GM19351 (cell line): ENCODE results near the gene LRRC8E.
"Not testable (repeated sequence)": the region's sequence is repeated elsewhere in the genome, so short reads cannot be mapped to it uniquely, and the experiment has no call there.

Experiments
- ATAC-seq: cut with Tn5 transposase; IDR thresholded peaks from one replicate; pipeline ENCODE4 v1.9.1; 2021; ENCODE audit warnings: mild to moderate bottlenecking, moderate library complexity; ENCODE audit not compliant: unreplicated experiment

The LRRC8E gene

DNA sequence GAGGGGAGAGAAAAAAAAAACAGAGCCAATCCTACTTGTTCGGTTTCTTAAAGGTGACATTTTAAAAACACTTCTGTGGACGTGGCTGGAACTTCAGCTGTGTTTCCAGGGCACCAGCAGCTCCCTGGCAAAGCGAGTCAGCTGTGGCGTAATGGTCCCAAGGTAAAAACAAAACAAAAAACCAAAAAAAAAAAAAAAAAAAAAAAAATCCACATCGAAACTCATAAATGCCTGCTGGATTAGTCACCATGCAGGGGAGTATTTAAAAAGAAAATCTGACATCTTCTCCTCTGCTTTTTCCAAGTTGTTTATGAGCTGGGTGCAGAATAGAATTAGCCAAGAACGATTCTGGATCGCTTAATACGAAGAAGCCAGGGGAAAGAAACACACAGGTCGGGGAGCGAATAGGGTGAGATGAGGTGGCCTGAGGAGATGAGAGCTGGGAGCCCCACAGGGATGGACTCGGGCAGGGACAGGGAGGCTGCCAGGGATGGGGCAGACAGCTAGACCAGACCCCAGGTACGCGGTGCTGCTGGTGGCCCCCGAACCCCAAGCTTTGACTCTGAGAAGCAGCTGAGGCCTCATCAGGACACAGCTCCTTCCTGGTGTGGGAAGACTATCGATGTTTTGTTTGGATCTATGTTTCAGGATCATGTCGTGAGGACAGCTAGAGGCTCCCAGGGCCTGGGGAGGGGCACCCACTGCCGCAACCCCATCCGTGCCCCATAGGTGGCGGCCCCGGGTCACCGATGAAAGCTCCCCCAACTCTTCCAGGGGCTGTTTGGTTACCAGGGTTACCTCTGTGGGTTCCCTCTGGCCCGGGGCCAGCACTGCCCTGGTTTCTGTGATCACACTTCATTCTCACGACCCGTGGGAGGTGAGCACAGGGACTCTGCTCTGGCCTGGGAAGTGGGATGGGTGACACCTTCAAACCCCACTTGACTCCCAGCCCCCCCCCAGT lies 40.7 kb downstream of the LRRC8E start:
- ATAC-seq, result no peak

DNA sequence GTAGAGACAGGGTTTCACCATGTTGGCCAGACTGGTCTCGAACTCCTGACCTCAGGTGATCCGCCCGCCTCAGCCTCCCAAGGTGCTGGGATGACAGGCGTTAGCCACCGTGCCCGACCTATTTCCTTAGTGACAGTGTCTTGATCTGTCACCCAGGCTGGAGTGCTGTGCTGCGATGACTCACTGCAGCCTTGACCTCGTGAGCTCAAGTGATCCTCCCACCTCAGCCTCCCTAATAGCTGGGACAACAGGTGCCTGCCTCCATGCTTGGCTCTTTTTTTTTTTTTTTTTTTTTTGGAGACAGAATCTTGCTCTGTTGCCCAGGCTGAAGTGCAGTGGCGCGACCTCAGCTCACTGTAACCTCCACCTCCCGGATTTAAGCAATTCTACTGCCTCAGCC lies 41.7 kb downstream of the LRRC8E start:
- not testable (repeated sequence) for ATAC-seq

DNA sequence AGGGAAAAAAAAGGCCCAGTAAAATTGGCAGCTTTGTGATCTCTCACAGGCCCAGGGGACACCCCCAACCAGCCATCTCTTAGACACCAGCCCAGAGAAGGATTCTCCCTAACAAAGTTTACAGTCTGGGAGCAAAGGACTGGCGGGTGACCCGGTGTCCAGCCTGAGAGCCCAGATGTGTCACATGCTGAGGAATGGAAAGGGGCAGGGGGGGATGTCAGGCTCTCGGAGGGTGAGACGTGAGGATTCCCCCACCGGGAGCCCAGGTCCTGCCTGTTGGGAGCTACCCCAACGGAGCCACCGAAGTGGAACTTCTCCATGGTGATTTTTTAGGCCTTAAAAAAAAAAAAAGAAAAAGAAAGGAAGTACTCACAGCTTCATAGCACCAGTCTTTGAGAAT lies 42.5 kb downstream of the LRRC8E start:
- ATAC-seq, result no peak

DNA sequence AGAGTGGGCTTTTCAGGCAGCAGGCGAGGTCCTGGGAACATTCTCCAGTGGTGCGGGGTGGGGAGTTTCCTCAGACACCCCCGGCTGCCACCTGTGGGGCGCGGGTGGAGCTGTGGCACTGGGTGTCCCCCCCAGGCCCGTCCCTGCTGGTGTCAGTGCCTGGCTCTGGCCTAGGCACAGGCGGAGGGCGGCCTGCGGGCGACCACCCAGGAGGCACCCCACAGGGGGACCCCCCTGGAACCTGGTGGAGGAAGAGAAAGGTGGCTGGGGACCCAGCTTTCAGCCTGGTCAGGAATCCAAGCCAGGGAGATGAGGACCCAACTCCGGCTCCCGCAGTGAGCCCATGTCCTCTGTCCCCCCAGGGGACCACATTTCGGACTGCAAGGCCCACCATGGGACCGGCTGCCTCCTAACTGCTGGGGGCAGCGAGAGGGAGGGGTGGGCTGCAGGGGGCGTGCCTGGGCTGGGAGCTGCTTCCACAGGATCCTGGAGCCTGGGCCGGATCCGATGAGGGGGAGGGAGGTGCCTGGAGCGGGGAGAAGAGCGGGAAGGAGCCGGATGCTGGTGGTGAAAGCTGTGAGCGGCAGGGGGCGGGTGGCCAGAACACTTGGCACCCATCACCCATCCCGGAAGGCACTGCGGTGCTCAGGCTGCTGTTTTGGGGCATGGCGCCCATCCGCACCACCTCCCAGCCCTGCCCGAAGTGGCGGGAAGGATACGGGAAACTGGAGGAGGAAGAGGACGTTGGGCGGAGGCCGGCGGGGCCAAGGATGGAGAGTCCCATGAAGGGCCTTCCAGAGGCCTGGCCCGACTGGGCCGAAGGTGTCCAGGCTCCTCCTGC lies 43.1 kb downstream of the LRRC8E start:
- ATAC-seq, result no peak

DNA sequence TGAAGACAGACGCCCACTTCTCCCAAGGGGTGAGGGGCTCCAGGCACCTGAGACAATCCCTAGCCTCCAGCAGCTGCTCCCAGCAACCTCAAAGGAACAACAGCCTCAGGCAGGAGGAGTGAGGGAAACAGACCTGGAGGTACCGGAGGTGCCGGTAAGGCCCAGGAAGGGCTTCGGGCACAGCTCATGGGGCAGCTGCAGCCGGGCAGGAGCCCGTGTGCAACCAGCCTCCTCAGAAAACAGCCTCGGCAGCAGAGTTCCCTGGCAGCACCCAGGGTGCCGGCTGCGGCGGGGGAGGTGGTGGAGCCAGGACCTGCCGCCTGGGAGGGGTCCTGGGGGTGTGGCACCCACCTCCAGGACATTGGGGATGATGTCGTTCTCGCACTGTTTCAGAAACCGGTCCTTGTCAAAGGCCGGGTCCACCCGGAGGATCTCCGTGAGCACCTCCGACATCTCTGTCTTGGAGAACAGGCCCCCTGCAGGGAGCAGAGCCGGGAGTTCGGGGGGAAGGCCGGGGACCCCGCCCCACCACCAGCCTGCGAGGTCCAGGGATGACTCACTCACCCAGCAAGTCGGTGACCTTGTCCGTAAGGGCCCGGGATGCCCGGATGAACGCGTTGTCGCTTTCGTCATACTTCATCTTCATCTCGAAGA lies 44.1 kb downstream of the LRRC8E start:
- ATAC-seq, result no peak

DNA sequence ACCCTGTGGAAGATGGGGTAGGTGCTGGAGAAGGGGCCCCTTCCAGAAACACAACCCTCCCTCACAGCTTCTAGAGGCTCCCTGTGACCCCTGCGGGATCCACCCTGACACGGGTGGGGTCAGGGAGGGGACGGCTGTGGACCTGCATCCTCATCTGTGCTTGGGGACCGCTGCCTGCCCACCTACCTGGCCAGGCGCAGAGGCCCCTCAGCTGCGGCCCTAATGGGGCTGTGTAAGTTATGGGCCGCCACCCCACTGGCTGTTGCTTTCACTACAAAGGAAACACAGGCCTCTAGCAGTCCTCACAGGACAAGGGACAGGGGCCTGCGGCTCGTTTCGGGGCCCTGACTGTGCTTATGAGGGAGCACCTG lies 44.6 kb downstream of the LRRC8E start:
- ATAC-seq, result no peak

DNA sequence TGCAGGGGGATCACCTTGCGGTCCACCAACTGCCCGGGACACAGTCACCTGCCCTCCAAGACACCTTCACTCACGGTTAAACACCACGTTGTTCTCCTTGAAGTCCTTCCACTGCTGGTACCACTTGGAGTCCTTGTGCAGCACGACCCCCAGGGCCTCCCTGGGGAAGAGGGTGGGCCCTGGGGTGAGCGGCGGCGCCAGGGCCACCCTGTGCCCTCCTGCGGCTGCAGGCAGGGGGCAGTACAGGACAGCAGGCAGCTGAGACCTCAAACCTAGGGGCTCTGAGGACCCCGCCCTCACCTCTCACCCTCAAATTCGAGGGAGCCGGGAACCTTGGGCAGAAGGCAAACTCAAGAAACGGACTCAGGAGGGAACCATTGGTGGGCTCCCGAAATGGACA lies 45.1 kb downstream of the LRRC8E start:
- no peak for ATAC-seq

DNA sequence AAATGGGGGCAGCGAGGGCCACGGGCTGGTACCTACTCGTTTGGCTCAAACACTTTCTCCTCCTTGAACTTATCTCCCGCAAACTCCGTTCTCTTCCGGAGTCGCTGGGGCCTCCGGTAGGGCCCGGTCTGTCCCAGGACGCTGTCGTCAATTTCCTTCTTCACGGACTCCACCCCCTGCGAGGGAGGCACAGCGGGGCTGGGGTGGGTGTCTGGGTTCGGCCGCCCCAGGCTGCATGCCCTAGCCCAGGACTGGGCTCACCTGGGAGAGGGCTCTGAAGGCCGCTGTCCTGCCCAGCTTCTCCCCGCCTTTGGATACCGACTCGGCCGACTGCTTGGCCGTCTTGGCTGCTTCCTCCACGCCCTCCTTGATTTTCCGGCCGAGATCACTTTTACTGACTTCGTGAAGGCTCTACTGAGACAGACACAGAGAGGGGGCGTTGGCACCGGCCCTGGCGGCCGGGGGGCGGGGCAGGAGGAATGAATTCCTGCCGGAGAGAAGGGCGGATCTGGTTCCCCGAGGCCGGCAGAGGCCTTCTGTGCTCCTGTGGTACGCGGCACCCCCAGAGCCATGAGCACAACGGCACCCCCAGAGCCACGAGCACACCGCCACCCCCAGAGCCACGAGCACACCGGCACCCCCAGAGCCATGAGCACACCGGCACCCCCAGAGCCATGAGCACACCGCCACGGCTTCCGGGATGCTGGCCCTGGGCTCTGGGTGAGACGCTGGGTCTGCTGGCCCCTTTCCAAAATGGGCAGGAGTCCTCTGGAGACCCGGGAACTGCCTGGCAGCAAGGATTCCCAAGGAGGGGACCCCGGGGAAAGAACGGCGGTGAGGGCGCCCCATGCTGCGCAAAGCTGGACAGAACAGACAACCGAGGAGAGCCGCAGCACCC lies 45.8 kb downstream of the LRRC8E start:
- ATAC-seq, result no peak

DNA sequence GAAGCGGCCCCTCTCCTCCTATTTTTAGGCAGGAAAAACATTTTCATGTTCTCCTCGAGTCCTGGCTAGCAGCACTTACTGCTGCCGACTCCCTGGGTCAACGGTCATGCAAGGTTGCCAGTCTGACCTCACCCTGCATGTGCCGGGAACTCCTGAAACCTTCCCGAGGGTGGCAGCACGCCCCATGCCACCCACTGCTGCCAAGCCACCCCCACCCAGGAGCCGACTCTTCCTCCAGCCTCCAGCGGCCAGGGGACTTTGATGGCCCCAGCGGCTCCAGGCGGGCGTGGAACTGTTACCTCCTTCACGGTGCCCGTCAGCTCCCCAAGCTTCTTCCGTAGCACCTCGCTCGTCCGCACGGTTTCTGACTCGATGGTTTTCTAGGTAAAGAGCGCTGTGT lies 46.5 kb downstream of the LRRC8E start:
- no peak for ATAC-seq

DNA sequence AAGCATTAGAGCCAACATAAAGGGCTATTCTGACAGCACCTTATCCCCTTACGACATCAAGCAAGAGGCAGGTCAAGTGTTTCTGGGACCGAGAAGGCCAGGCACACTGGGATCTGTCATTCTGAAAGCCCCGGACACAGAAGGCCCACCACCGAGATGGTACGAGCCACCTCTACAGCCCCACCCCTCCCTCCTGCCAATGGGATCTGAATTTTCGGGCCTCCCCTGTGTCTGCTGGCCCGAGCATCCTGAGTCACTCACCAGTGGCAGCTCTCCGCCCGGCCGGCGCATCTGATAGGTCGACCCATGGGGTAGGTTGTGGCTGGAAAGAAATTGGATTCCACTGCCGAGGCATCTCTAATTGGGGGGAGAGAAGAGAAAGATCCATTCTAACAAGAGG lies 52.5 kb downstream of the LRRC8E start:
- no peak for ATAC-seq

DNA sequence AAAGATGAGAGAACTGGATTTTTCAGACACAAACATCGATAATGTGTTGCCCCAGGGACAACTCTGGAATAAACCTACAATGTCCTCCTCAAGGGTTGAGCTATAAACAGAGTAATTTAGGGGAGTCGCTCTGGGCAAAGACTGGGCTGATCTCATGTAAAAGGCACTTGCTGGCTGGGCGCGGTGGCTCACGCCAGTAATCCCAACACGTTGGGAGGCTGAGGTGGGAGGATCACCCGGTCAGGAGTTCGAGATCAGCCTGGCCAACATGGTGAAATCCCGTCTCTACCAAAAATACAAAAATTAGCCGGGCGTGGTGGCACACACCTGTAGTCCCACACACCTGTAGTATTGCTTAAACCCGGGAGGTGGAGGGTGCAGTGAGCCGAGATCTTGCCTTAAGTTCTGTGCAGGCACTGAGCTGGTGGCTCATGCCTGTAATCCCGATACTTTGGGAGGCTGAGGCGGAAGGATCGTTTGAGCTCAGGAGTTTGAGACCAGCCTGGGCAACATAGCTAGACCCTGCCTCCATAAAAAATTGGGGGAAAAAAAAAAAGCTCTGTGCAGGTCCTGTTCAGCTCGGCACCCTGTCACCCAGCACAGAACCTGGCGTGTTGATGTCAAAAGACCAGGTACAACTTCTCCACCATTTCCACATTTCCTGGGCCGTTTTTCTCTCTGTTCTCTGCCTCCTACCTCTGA lies 53.7 kb downstream of the LRRC8E start:
- no peak for ATAC-seq

DNA sequence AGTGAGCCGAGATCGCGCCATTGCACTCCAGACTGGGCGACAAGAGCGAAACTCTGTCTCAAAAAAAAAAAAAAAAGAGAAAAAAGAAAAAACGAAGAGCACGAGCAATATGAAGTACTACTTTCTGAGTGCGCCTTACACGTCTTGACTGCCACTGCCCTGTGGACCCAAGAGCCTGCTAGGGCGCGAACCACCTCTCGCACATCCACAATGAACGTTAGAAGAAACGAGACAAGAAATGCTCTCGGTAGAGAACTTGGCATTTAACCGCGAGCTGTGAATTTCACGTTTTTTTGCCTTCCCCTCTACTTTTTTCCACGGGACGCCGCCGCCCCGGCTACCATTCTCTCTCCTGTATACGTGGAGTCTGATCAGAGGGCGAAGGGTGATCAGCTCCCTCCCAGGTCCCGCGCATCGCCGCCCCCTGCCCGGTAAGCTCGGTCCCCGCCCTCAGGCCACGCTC lies 54.7 kb downstream of the LRRC8E start:
- peak; percentile 11 for ATAC-seq

DNA sequence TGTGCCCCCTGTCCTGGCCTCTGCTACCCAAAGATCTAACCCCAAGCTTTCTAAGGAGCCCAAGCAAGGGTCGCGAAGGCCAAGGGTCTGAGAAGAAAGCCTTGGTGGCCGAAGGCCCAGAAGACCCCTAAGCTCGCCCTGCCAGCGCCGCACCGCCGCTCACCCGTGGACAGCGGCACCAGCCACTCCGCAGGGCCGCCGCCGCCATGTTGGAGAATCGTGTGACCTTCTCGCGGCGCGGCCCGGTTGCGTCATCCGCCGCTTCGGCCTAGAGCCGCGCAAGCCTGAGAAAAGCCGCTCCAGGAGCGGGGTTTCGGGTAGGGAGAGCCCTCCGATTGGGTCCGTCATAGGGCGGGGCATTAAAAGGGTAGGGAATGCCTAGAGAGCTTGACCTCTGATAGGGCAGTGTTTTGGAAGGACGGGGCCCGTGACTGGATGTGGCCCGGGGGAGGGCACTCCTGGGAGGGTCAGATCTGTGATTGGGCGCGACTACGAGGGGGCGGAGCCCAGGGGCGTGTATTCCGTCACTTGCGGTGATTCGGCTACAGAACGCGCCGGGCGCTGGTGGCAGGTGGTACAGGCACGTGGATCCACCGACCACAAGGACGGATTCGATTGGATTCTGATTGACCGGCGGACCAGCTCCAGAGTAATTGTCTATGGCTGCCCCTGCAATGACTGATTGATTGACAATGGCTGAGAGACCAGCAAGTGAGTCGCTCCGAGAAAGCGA lies 55.3 kb downstream of the LRRC8E start, which contains the start of gene TIMM44:
Gene TIMM44 (minus strand): TSS at position 223 of the 733 bp plus-strand sequence. CDS start 15 bp downstream, at position 208.
- ATAC-seq, result peak; percentile 96

DNA sequence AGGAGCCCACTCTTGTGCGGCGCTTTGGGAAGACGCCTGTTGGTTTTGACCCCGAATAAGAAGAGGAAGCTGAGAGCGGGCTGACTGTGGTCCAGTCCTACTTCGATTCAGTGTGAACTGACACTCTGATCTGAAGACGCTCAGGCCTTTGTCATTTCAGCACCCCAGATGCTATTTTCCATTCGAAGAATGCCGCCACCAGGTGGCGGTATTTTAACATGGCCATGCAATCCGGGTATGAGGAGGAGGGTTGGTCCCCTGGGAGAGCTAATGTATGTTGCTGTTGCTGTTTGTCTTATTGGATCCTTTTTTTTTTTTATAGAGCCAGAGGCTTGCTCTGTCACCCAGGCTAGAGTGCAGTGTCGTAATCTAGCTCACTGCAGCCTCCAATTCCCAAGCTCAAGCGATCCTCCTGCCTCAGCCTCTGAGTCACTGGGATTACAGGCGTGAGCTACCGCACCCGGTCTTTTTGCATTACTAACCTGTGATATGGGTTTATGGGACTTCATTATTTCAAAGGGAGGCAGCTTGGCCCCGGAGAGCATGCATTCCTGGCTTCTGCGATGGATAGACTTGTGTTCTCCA lies 56.0 kb downstream of the LRRC8E start:
- peak; percentile 35 for ATAC-seq

DNA sequence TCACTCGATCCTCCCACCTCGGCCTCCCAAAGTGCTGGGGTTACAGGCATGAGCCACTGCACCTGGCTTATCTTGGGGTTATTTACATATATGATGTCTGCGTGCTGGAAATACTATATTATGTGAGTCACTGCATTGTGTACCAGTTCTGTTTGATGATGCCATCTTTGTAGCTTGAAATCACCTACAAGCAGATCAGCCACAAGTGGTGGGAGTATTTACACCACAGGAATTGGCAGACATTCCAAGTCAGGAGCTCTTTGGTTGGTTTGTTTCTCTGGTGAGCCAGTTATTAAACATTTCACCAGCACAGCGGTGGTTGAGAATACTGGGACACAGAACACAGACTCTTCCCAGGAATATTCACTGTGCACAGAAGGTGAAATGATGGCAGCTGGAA lies 59.6 kb downstream of the LRRC8E start:
- ATAC-seq, result no peak
